ENCODE measurements around the gene RNF31.

Gene RNF31

GRCh38 chr14:24204163-24205146, 57.2 kb downstream of the RNF31 start:
- DNase-seq = no peak

DNA sequence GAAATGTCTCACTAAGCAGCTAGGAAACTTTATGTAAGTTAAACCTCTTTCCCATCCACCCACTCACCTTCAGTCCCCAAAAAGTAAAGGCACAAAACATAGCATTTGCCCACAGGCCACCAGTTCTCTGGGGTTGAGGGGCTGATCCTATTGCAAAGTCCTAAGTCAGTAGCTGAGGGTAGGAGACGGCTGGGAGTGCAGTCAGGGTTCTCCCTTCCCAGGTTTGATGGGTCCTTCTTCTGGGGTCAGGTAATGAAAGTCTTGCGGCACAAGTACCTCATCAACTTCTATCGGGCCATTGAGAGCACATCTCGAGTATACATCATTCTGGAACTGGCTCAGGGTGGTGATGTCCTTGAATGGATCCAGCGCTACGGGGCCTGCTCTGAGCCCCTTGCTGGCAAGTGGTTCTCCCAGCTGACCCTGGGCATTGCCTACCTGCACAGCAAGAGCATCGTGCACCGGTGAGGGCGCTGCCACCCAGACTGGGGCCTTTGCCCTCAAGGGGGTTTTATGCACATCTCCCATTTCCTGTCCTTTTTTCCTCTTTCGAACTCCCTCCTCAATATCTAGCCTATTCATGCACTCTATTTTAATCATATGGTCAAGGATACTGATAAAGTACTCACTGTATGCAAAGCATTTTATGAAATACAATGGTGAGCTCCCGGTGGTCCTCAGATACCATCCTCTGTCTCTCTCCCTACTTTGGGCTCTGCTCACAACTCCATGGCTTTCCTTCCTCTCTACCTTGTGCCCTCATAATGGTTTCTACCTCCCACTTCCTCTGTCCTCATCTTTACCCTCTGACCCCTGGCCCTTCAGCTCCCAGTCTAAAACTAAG, 59.2 kb downstream of the RNF31 start:
- DNase-seq = no peak

GRCh38 chr14:24207104-24207551, 59.8 kb downstream of the RNF31 start:
- DNase-seq = no peak

DNA sequence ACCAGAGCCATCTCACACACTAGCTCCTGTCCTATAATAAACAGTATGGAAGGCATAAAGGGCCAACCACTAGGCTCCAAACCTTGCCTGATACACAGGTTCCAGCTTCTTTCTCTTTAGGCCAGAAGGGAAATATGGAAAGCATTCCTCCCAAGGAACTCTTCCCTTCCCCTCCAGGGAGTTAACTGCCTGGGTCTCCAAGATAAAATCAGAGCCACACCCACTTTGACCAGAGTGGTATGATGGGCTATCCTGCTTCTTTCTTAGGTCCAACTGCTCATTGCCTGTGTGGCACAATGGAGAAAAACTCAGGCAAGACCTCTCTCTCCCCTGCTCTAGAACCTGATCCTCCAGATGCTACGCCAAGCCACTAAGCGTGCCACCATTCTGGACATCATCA, 60.3 kb downstream of the RNF31 start:
- no peak for DNase-seq

Data from NCI-H2029 treated with DMSO at 0.1 percent for 48 hours (cell line).